Aorta (tissue), 5 donors: ENCODE results near the gene JOSD1. TPM values are rescaled to one million over a fixed set of nuclear protein-coding genes. Genes with fewer than 3 reads are reported as not detected.

Experiments
- ATAC-seq: fragments of 200-7000 bp; cut with Tn5 transposase; one replicate; pipeline ENCODE4 v1.9.1; 2022; ENCODE audit warnings: moderate library complexity; ENCODE audit not compliant: low FRiP score
- DNase-seq, 2 donors: peaks; one replicate each; pipeline ENCODE4 v3.0.0-alpha.2; 2020
- H3K27ac ChIP-seq, 2 donors: one replicate each; pipeline ENCODE4 v1.5.1; 2013; ENCODE audit warnings: low read length in 2 of 2, mild to moderate bottlenecking in 2 of 2, moderate library complexity in 2 of 2, control low read depth in 1 of 2, inconsistent platforms in 1 of 2, low read depth in 1 of 2
- H3K27me3 ChIP-seq, 2 donors: one replicate each; pipeline ENCODE4 v1.6.1; 2013; ENCODE audit warnings: control low read depth in 1 of 2, low read length in 1 of 2, mild to moderate bottlenecking in 1 of 2, moderate library complexity in 1 of 2; ENCODE audit not compliant: insufficient read depth in 2 of 2, control insufficient read depth in 1 of 2
- H3K36me3 ChIP-seq, 2 donors: one replicate each; pipeline ENCODE4 v1.6.1; 2013; ENCODE audit warnings: control low read depth in 1 of 2, low read length in 1 of 2, mild to moderate bottlenecking in 1 of 2; ENCODE audit not compliant: insufficient read depth in 2 of 2, control insufficient read depth in 1 of 2
- H3K4me1 ChIP-seq, 2 donors: one replicate each; pipeline ENCODE4 v1.6.1; 2013; ENCODE audit warnings: low read length in 2 of 2, control low read depth in 1 of 2, mild to moderate bottlenecking in 1 of 2, moderate library complexity in 1 of 2; ENCODE audit not compliant: insufficient read depth in 2 of 2, control insufficient read depth in 1 of 2
- H3K4me3 ChIP-seq, 2 donors: one replicate each; pipeline ENCODE4 v1.5.1; 2013; ENCODE audit warnings: low read length in 2 of 2, control low read depth in 1 of 2, mild to moderate bottlenecking in 1 of 2
- H3K9me3 ChIP-seq: one replicate; pipeline ENCODE4 v1.6.1; 2013; ENCODE audit warnings: mild to moderate bottlenecking, low read length; ENCODE audit not compliant: control insufficient read depth
- WGBS, 2 donors: extraction: QIAGEN DNeasy Blood & Tissue Kit; methylation state at CpG; one replicate each; pipeline ENCODE4 v1.1.7; 2013; 5-methylcytosine and 5-hydroxymethylcytosine counted together
- intact Hi-C, 2 donors: fragments of 100-400 bp; cut with DNase I; formaldehyde crosslinking; loops; one replicate each; pipeline versions ENCODE4 v1.14.2 to v1.15.0; 2022
- polyA plus RNA-seq, 2 donors: library from polyadenylated mRNA; stranded (reverse); fragments of 200-250 nt; gene quantifications; one replicate each; pipeline ENCODE4 v1.2.3, GENCODE V29; 2013
- total RNA-seq, 2 donors: library from RNA; stranded (reverse); fragmentation: NEBNext Ultra II Directional; extraction: Animal tissue kit (Norgen Biotek cat#: 25700); gene quantifications; one replicate each; pipeline ENCODE4 v1.2.1, GENCODE V29; 2021
- donor health status: healthy with polysubstance abuse.
- donor health status: Bipolar disorder and iron deficiency.
- donor health status: DM: no; HTN: no; CAD: no.
- donor health status: DM: no; HTN: no; CAD: no.
- donor health status: DM: yes; HTN: yes; CAD: no.

Gene JOSD1
- total and polyA plus RNA-seq, 4 donors, result 19.7 to 54.7 (median 42.0) TPM

- H3K27me3 ChIP-seq, result no peaks in the 10 kb centered on the region
- no peak for ATAC-seq
- no peaks in the 10 kb centered on the region for H3K9me3 ChIP-seq
- DNase-seq, result no peak
- intact Hi-C loops, result no loop called here
- no peak overlapping the region for H3K27ac ChIP-seq
- no peaks in the 10 kb centered on the region for H3K4me1 ChIP-seq
- H3K4me3 ChIP-seq, result no peak overlapping the region
- H3K36me3 ChIP-seq, result peaks cover 11 to 42% of the 10 kb centered on the region in 2 donors
- WGBS, 2 donors, result 86 to 89% methylated on average over 9 of the region's 9 CpGs
Observed at GRCh38 chr22:38741166-38741565, 40.4 kb upstream of the JOSD1 start.

- H3K27ac ChIP-seq, result no peak overlapping the region
Observed at GRCh38 chr22:38740754-38741153, 40.0 kb upstream of the JOSD1 start.

GRCh38 chr22:38740116-38740723 is 39.5 kb upstream of the JOSD1 start:
- Histone ChIP-seq H3K9me3 (no peaks in the 10 kb centered on the region), H3K4me3 (no peak overlapping the region), H3K36me3 (peaks cover 11 to 45% of the 10 kb centered on the region in 2 donors), H3K4me1 (no peaks in the 10 kb centered on the region), H3K27ac (no peak overlapping the region), H3K27me3 (no peaks in the 10 kb centered on the region)
- WGBS, 2 donors, result 79 to 81% methylated on average over 15 of the region's 15 CpGs
- no peak for DNase-seq
- intact Hi-C loops, result no loop called here
- no peak for ATAC-seq

More at GRCh38 chr22:38740754-38741153, 40.0 kb upstream of the JOSD1 start:
- Histone ChIP-seq H3K9me3 (no peaks in the 10 kb centered on the region), H3K36me3 (peaks cover 11 to 43% of the 10 kb centered on the region in 2 donors), H3K4me1 (no peaks in the 10 kb centered on the region), H3K27me3 (no peaks in the 10 kb centered on the region), H3K4me3 (no peak overlapping the region)
- WGBS, 2 donors, result 72 to 77% methylated on average over 8 of the region's 8 CpGs
- no peak for DNase-seq
- intact Hi-C loops, result no loop called here
- no peak for ATAC-seq

GRCh38 chr22:38739300-38740055 is 38.7 kb upstream of the JOSD1 start:
- no peak overlapping the region for H3K4me3 ChIP-seq
- intact Hi-C loops, result no loop called here
- WGBS, 2 donors, result 83% methylated on average over 20 of the region's 20 CpGs
- no peak overlapping the region for H3K27ac ChIP-seq
- no peaks in the 10 kb centered on the region for H3K27me3 ChIP-seq
- DNase-seq (no peak), ATAC-seq (peak; percentile 10)
- peaks cover 11 to 43% of the 10 kb centered on the region in 2 donors for H3K36me3 ChIP-seq
- no peaks in the 10 kb centered on the region for H3K4me1 ChIP-seq
- H3K9me3 ChIP-seq, result no peaks in the 10 kb centered on the region

GRCh38 chr22:38738475-38739070 is 37.8 kb upstream of the JOSD1 start:
- Histone ChIP-seq H3K4me1 (no peaks in the 10 kb centered on the region), H3K4me3 (no peak overlapping the region), H3K36me3 (peaks cover 11 to 43% of the 10 kb centered on the region in 2 donors), H3K27me3 (no peaks in the 10 kb centered on the region), H3K27ac (no peak overlapping the region), H3K9me3 (no peaks in the 10 kb centered on the region)
- peak in 1 of 2 donors; percentile 32 for DNase-seq
- intact Hi-C loops, result no loop called here
- no peak for ATAC-seq
- 91 to 94% methylated on average over 18 of the region's 18 CpGs for WGBS, 2 donors

- Histone ChIP-seq H3K36me3 (peaks cover 11 to 40% of the 10 kb centered on the region in 2 donors), H3K27me3 (no peaks in the 10 kb centered on the region), H3K4me1 (no peaks in the 10 kb centered on the region), H3K9me3 (no peaks in the 10 kb centered on the region), H3K27ac (no peak overlapping the region), H3K4me3 (no peak overlapping the region)
- intact Hi-C loops, result no loop called here
- WGBS, 2 donors, result 81 to 85% methylated on average over 21 of the region's 21 CpGs
- no peak for ATAC-seq
- peak in 1 of 2 donors; percentile 33 for DNase-seq
Observed at GRCh38 chr22:38737302-38738060, 36.7 kb upstream of the JOSD1 start.

GRCh38 chr22:38736257-38736570 is 35.5 kb upstream of the JOSD1 start:
- Histone ChIP-seq H3K9me3 (no peaks in the 10 kb centered on the region), H3K27me3 (no peaks in the 10 kb centered on the region), H3K4me3 (no peak overlapping the region), H3K27ac (no peak overlapping the region), H3K36me3 (peaks cover 11 to 32% of the 10 kb centered on the region in 2 donors), H3K4me1 (peaks cover 0 to 3% of the 10 kb centered on the region in 2 donors)
- 84 to 87% methylated on average over 7 of the region's 7 CpGs for WGBS, 2 donors
- DNase-seq (peak in 1 of 2 donors; percentile 44), ATAC-seq (no peak)
- intact Hi-C loops, result no loop called here

- DNase-seq, result peak in 1 of 2 donors; percentile 50
- H3K36me3 ChIP-seq, result peaks cover 9 to 28% of the 10 kb centered on the region in 2 donors
- no peaks in the 10 kb centered on the region for H3K27me3 ChIP-seq
- 82 to 89% methylated on average over 15 of the region's 15 CpGs for WGBS, 2 donors
- intact Hi-C loops, result no loop called here
- H3K4me1 ChIP-seq, result peaks cover 0 to 3% of the 10 kb centered on the region in 2 donors
- no peak overlapping the region for H3K4me3 ChIP-seq
- no peak for ATAC-seq
- peak overlapping the region in 1 of 2 donors; percentile 16 for H3K27ac ChIP-seq
- no peaks in the 10 kb centered on the region for H3K9me3 ChIP-seq
Observed at GRCh38 chr22:38735465-38736256, 34.9 kb upstream of the JOSD1 start.
